Measurements from ENCODE around the gene SLC29A2. TPM values are rescaled to one million over a fixed set of nuclear protein-coding genes. Genes with fewer than 3 reads are reported as not detected.

The SLC29A2 gene
- total RNA-seq, 4 donors from 2014 or later, result 1.5 to 5.4 (median 2.4) TPM

DNA sequence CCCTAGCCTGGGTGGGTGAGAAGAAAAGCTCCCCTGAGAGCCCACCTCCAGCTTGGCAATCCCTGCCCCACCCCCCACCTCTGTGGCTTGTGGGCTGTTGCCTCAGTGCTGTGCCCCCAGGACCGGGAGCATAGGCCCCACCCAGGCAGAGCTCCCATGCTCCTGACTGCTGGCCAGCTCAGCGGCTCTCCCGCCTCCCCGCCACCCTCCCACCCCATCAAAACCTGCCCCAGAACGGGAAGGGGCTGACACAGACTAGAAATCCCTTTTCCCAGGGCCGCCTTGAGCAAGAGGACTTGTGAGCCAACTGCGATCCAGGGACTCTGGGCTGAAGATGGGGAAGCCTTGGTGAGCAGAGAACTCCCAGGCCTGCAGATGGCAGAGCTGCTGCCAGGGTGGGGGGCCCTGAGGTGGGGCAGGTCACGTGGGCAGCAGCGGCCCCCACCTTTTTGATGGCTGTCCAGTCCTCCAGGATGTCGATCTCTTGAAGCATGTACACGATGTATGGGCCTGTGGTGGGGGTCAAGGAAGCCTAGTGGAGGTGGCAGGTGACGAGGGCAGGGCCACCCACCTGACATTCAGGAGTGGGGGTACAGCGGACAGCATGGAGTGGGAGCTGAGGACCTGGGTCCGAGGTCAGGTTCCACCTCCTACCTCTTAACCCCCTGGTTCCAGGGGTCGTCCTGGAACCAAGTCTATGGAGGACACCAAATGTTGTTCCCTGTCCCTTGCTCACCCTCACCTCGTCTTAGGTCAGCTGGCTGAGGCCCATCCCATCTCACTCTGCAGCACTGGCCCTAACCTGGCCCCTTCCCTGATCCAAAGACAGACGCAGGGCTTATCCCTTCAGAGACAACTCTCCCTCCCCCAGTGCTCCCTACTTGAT lies 33.0 kb downstream of the SLC29A2 start:
- no peak overlapping the region for H3K4me3 ChIP-seq
- peaks cover 0 to 38% (median 25%) of the 10 kb centered on the region in 4 donors for H3K4me1 ChIP-seq
- 70 to 85% methylated on average over 12 to 16 of the region's 17 CpGs for WGBS, 2 donors
- DNase-seq (ENCODE audit: low spot score in 2 of 2), result no peak
- TF ChIP-seq, protein P1, sequence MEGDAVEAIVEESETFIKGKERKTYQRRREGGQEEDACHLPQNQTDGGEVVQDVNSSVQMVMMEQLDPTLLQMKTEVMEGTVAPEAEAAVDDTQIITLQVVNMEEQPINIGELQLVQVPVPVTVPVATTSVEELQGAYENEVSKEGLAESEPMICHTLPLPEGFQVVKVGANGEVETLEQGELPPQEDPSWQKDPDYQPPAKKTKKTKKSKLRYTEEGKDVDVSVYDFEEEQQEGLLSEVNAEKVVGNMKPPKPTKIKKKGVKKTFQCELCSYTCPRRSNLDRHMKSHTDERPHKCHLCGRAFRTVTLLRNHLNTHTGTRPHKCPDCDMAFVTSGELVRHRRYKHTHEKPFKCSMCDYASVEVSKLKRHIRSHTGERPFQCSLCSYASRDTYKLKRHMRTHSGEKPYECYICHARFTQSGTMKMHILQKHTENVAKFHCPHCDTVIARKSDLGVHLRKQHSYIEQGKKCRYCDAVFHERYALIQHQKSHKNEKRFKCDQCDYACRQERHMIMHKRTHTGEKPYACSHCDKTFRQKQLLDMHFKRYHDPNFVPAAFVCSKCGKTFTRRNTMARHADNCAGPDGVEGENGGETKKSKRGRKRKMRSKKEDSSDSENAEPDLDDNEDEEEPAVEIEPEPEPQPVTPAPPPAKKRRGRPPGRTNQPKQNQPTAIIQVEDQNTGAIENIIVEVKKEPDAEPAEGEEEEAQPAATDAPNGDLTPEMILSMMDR (IDR thresholded peaks at IDR 0.05), result no peak
- TF ChIP-seq POLR2A (IDR thresholded peaks at IDR 0.05) (no peak), EP300 (IDR thresholded peaks at IDR 0.05) (no peak)
- H3K36me3 ChIP-seq, result peaks cover 0 to 76% (median 30%) of the 10 kb centered on the region in 3 donors
- H3K27ac ChIP-seq, result no peak overlapping the region
- H3K27me3 ChIP-seq, result no peaks in the 10 kb centered on the region
- no peaks in the 10 kb centered on the region for H3K9me3 ChIP-seq

DNA sequence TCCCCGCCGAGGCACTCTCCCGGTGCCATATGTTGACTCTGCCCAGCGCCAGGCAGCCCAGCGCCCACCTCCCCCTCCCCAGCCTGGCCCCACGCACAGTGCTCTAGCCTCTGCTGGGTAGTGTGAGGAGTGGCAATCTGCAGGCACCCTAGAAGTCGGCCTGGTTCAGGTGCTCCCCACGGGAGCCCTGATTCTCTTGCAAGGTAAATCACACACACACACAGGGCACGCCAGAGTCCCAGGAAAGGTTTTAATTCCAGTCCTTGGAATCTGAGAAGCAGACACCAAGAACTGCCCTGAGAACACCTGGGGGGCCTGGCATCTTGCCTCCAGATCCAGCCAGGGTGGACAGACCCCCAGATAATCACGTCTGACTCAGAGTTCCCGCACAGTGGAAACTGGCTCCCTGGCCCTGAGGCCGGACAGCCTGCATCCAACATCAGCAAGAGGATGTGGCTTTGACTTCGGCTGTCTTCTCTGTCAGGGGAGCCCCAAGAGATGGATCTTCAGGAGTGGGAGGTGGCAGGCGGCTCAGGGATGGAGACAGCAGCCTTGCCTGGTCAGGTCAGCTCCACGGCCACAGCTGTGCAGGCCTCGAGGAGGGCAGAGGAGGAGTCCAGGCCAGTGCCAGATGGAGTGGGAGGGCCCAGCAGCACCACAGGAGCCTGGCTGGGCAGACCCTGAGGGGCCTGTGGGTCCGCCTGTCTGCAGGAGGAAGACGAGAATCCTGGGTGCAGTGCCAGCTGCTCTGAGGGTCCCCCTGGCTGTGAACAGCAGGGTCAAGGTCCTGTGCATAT lies 34.3 kb downstream of the SLC29A2 start:
- Histone ChIP-seq H3K36me3 (peaks cover 0 to 76% (median 29%) of the 10 kb centered on the region in 3 donors), H3K27me3 (no peaks in the 10 kb centered on the region), H3K27ac (peak overlapping the region in 3 of 4 donors; percentile 14 to 78 (median 34)), H3K4me3 (no peak overlapping the region), H3K9me3 (no peaks in the 10 kb centered on the region), H3K4me1 (peaks cover 0 to 30% (median 24%) of the 10 kb centered on the region in 4 donors)
- no peak for TF ChIP-seq EP300 (IDR thresholded peaks at IDR 0.05)
- TF ChIP-seq POLR2A (IDR thresholded peaks at IDR 0.05), result no peak
- TF ChIP-seq, protein P1 (IDR thresholded peaks at IDR 0.05), result no peak
- 41 to 52% methylated on average over 11 to 17 of the region's 18 CpGs for WGBS, 2 donors
- no peak for DNase-seq (ENCODE audit: low spot score in 2 of 2)

DNA sequence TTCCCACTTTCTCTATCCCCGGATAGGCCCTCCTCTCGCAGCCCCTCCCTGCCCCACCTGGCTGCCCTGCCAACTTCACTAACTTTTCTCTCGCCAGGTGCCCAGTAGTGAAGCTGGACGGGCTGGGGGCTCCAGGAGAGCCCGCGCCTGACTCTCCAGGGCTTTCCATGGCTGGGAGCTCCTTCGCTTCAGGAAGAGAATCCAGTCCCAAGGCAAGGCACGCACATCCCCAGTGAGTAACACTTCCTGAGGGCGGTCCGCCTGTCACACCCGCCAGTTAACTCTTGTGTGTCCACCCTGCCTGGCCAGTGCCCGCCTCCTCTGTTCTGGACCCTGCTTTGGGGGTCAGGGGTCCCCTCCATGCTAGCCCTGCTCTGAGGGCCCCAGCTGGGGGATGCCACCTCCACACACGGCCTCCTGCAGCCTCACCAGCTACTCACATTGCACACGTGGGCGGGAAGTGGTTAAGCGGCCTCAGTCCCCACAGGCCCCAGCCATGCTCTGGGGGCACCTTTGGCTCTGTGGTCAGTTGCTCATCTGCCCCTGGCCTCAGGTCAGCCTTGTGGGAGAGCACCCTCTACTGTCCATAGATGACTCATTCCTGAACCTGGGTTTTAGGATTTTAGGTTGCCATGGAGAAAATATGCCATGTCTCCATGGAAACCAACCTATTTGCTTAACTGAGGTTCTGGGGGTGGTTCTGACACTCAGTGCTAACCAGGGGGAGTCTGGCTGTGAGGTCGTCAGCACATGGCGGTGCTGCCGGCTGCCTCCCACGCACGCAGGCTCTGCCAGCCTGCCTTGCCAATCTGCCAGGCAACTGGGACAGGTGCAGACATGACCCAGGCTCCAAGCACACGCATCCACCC lies 35.1 kb downstream of the SLC29A2 start, which contains the start of gene RIN1:
Gene RIN1 (minus strand): TSS at position 201 of the 869 bp plus-strand sequence. CDS start 32 bp downstream, at position 169.
- 7 to 9% methylated on average over 19 to 22 of the region's 22 CpGs for WGBS, 2 donors
- Histone ChIP-seq H3K4me1 (peaks cover 0 to 30% (median 24%) of the 10 kb centered on the region in 4 donors), H3K36me3 (peaks cover 0 to 76% (median 21%) of the 10 kb centered on the region in 3 donors), H3K4me3 (peak within 1 kb of the TSS; percentile 32 to 65 (median 56)), H3K9me3 (no peaks in the 10 kb centered on the region), H3K27ac (peak within 1 kb of the TSS in 3 of 4 donors; percentile 69 to 78 (median 76)), H3K27me3 (no peaks in the 10 kb centered on the region)
- no peak for TF ChIP-seq POLR2A (IDR thresholded peaks at IDR 0.05)
- TF ChIP-seq EP300 (IDR thresholded peaks at IDR 0.05), result peak in 1 of 2 donors; percentile 15
- TF ChIP-seq, protein P1 (IDR thresholded peaks at IDR 0.05), result peak; percentile 9 to 54 (median 30)
- no peak for DNase-seq (ENCODE audit: low spot score in 2 of 2)

DNA sequence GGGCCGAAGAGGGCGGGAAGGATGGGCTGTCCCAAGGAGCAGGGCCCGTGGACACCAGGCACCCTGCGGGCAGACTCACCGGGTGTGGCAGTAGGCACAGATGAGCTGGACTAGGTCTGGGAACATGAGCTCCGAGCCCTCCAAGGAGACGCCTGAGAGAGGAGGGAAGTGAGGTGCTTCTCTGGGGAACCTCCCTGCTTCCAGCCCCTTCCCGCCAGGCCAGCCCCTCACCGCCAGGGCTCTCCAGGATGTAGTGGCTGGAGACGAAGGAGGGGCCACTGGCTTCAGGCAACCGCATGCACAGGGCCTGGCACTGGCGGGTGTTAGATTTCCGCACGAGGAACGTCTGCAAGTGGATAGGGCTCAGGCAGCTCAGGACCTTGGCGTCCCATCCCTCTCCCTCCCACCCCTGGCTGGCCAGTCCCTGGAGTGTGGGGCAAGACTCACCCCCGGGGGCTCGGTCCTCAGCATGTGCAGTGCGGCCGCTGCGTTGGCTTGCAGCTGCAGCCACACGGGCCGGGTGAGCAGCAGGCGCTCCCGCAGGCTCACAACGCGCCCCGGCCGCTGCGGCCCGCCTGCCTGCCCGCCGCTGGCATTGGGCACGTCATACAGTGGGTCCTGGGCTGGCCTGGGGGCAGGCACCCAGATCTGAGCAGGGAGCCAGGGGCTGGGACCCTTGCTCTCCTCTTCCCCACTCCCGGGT lies 35.9 kb downstream of the SLC29A2 start:
- H3K9me3 ChIP-seq, result no peaks in the 10 kb centered on the region
- H3K27ac ChIP-seq, result peak overlapping the region in 3 of 4 donors; percentile 69 to 78 (median 76)
- peak overlapping the region; percentile 32 to 65 (median 56) for H3K4me3 ChIP-seq
- TF ChIP-seq EP300 (IDR thresholded peaks at IDR 0.05), result no peak
- TF ChIP-seq, protein P1 (IDR thresholded peaks at IDR 0.05), result no peak
- TF ChIP-seq POLR2A (IDR thresholded peaks at IDR 0.05), result no peak
- no peaks in the 10 kb centered on the region for H3K27me3 ChIP-seq
- DNase-seq (ENCODE audit: low spot score in 2 of 2), result no peak
- H3K36me3 ChIP-seq, result peaks cover 0 to 71% (median 15%) of the 10 kb centered on the region in 3 donors
- 10 to 12% methylated on average over 24 to 30 of the region's 35 CpGs for WGBS, 2 donors
- peaks cover 0 to 30% (median 24%) of the 10 kb centered on the region in 4 donors for H3K4me1 ChIP-seq

Measured in tibial nerve (tissue), 4 donors.